NCI-H1694 treated with DMSO at 0.1 percent for 48 hours (cell line): ENCODE measurements around the gene MLYCD.

Experiments used
- DNase-seq: peaks from one replicate; lab custom pipeline; 2025; lab: John Stamatoyannopoulos, UW

The MLYCD gene

GRCh38 chr16:83899978-83900377 lies 1.1 kb downstream of the MLYCD start:
- DNase-seq: no peak

DNA sequence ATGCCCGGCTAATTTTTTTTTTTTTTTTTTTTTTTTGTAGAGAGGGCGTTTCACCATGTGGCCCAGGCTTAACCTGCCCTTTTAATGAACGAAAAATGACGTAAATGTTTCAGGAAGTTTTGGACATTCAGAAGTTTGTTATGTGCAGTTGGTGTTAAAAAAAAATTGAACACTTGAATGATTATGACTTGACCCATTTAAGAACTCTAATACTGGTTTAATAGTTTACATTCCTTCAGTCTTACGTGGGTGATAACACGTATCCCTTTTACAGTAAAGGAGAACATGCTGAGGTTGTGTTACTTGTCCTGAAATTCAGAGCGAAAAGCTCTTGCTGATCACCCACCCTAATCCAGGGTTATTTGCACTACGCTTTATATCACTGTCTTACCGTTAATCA lies 1.7 kb downstream of the MLYCD start:
- DNase-seq: no peak

GRCh38 chr16:83901101-83901500 lies 2.2 kb downstream of the MLYCD start:
- DNase-seq: no peak

GRCh38 chr16:83903751-83904150 lies 4.8 kb downstream of the MLYCD start:
- DNase-seq: peak; percentile 54

DNA sequence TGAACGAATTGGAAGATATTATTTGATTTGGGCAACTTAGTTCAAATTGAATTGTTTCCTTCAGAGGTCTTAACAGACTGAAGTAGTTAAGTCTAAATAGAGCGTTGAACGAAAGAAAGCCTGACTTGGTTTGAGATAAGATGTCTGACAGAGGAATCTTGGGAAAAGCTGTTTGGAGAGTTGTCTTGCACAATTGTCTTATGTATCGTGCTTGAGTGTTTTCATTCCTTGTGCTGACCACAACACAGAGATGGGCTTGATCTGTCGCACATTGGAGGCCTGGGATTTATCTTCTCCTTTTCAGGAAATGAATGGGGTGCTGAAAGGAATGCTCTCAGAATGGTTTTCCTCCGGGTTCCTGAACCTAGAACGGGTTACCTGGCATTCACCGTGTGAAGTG lies 7.8 kb downstream of the MLYCD start:
- DNase-seq: no peak

- no peak for DNase-seq
Observed at GRCh38 chr16:83907111-83907510, 8.2 kb downstream of the MLYCD start.

DNA sequence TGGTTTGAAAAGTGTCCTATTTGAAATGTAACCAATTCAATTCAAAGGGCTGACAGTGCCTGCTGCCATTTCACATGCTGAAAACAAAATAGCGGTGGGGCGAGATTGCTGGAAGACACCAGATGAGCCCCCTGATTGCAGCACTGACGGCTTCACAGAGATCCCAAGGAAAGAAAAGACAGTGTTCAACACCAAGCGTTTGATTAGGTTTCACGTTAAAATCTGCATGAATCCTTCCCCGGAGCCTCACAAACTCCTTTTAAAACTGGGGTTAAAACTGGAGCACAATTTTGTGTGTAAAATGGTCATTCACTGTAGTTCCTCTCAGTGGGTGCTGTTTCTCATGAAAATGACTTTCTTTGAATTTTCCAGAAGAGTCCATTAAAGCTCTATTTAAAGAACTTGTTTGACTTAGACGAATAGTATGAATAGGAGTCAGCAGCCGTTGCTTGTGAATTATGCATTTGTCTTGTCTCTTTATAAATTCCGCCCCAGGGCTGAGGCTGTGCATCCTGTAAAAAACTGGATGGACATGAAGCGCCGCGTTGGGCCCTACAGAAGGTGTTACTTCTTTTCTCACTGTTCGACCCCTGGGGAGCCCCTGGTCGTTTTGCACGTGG lies 8.8 kb downstream of the MLYCD start:
- no peak for DNase-seq

- DNase-seq: no peak
Observed at GRCh38 chr16:83908798-83909197, 9.9 kb downstream of the MLYCD start.

DNA sequence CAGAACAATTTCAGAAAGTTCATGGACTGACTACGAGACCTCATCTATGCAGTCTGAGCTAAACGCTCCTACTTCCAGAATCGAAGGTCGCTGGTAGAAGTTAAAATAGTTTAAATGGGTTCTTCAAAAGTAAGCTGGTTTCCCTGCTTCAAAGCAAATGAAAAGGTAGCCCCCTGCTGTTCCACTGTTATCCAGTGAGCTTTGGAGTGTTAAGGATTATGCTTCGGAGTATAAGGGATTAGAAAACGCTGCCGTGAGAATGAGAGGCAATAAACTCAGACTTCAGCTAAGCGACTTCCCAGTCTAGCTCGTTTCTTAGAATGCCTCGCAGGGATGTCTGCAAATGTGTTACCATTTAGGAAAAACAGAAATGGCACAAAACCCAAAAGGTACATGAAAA lies 12.4 kb downstream of the MLYCD start:
- no peak for DNase-seq

DNA sequence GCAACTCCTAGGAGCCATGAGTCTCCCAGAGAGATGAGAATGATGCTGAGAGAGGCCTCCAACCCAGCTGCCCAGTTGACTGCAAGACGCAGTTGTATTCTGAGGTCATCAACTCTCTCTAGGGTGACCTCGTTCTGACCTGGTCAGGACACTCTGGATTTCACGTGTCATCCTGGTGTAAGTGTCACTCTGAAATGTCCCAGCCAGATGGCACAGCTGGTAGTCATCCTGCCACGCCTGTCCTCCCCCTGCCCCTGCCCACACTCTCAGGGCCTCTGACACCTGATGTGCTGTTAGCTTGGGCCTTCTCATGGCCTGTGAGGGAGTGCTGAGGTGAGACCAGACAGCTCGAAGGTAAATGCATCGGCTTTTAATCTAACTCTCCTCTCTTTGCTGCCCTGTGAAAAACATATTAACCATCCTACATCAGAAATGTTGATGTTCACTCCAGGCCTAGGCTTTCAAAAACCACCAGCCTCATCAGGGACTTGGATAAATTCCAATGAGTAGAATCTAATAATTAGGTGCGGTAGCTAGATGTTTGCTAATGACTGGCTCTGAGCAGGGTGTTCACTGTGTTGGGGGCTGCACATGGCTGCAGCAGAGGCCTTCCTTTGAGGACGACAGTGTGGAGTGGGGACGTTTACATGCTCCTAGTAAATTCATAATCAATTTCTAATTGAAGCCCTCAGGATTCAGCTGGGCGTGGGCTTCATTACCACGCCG lies 13.8 kb downstream of the MLYCD start:
- no peak for DNase-seq

DNA sequence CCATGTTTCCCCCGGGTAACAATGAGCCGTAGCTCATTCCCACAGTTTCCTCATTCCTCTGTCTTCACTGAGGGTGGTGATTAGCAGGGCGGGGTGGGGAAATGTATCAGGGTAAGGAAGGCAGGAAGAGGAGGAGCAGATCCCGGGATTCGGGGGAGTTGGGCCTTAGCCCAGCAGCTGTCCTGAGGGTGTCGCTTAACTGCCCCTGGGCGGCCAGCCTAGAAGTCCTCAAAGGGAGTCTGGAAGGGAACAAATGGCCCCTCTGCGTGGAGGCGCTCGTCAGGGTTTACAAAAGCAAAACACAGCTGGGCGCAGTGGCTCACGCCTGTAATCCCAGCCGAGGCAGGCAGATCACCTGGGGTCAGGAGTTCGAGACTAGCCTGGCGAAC lies 14.3 kb downstream of the MLYCD start:
- DNase-seq: no peak

- no peak for DNase-seq
Observed at GRCh38 chr16:83914091-83914710, 15.3 kb downstream of the MLYCD start.

GRCh38 chr16:83915081-83915480 lies 16.2 kb downstream of the MLYCD start:
- no peak for DNase-seq

GRCh38 chr16:83915491-83915890 lies 16.6 kb downstream of the MLYCD start:
- DNase-seq: no peak

DNA sequence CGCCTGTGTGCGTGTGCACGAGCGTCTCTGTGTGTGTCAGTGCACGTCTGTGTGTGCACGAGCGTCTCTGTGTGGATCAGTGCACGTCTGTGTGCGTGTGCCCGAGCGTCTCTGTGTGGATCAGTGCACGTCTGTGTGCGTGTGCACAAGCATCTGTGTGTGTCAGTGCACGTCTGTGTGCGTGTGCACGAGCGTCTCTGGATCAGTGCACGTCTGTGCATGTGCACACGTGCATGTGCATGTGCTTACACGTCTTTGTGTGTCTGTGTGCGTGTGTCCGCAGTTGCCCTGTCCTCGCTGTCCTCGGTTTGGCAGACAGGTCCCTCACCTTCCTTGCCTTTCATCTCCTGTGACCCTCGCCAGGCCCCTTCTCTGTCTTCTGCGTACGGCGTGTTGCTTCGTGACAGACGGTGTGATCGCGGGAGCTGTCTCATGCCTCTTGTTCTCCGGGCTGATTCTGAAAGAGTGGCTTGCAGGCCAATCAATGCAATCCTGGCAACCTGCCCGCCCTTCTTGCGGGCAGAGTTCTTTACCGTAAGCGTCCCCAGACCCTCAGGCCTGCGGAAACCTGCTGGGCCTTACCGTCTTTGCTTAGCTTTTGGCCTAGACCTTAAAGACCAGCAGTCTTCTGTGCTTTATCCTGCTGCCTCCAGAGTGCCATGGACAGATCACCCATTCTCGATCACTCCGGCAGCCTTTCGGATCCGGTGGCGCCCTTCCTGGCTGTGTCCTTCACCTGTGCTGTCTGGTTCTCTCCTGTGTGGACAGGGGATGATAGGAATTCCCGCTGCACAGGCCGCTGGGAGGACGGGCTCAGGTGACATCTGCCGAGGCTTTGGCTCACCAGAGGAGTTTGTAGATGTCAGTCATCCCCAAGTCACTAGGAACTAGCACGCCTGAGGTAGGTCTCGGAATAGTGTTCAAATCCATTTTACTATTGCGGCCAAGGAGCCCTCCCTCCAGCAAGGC lies 18.5 kb downstream of the MLYCD start:
- DNase-seq: no peak

- no peak for DNase-seq
Observed at GRCh38 chr16:83920894-83921491, 22.1 kb downstream of the MLYCD start.

DNA sequence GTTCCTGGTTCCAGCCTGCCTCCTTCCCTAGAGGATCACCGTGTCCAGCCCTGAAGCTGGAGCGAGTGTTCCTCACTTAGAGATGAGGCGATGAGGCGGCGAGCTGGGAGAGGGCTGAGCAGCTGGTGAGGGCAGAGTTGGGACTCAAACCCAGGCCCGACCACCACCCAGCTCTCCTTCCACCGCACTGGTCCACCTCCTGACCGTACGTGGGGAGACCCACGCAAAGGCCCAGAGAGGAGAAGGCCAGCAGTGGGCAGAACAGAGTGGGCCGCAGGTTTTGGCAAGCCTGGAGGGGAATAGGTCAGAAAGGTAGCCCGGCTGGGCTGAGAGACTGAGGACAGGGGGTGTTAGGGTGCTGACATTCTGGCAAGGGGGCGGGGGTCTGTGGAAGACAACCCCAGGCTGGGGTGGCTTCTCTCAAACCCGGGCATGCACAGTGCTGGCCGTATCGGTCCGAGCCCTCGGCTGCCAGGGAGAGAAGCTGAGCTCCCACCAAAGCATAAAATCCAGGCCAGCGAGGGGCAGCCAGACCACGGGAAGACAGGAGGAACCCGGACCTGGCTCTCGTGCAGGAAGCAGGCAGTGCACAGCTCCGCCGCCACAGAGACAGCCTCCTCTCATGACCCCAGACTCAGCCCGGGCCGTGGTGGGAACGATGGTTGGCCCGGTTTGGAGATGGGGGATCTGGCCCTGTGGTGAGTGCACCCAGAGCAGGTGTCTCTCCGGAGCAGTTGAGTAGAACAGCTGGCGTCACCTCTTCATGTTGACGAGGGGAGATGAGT lies 24.9 kb downstream of the MLYCD start:
- DNase-seq: no peak

DNA sequence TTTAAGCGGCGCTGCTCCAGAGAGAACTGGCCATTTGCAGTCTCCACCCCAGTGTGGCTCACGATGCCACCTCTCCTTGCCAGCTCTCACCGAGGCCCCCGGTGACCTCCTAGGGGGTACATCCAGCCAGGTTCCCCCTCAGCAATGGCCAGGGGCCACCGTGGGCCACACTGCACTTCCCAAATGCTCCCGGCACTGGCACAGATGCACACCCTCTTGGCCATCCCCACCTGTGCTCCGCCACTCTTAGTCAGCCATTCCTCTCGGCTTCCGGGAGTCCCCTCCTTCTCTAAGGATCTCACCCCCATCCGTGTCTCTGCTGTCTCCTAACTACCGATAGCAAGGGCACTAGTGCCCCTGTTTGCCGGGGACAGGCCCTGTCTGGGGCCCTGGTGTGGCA lies 25.8 kb downstream of the MLYCD start:
- no peak for DNase-seq

- no peak for DNase-seq
Observed at GRCh38 chr16:83925095-83925905, 26.4 kb downstream of the MLYCD start.
